Lower leg skin (tissue), 3 donors: ENCODE data around the gene TNRC6A.

Experiments
- POLR2A ChIP-seq, 2 donors: fragments of 450-650 bp; IDR thresholded peaks; one replicate each; pipeline ENCODE4 v1.6.1; 2016 to 2017; ENCODE audit warnings: antibody characterized with exemption in 2 of 2, mild to moderate bottlenecking in 1 of 2, moderate library complexity in 1 of 2
- TF ChIP-seq, protein P1 (sequence below), 3 donors: fragments of 450-650 bp; IDR thresholded peaks; one replicate each; pipeline ENCODE4 v1.5.1; 2016; ENCODE audit warnings: antibody characterized with exemption in 3 of 3, mild to moderate bottlenecking in 3 of 3, moderate library complexity in 2 of 3

- TF ChIP-seq POLR2A (IDR thresholded peaks at IDR 0.05) = no peak
- TF ChIP-seq, protein P1, sequence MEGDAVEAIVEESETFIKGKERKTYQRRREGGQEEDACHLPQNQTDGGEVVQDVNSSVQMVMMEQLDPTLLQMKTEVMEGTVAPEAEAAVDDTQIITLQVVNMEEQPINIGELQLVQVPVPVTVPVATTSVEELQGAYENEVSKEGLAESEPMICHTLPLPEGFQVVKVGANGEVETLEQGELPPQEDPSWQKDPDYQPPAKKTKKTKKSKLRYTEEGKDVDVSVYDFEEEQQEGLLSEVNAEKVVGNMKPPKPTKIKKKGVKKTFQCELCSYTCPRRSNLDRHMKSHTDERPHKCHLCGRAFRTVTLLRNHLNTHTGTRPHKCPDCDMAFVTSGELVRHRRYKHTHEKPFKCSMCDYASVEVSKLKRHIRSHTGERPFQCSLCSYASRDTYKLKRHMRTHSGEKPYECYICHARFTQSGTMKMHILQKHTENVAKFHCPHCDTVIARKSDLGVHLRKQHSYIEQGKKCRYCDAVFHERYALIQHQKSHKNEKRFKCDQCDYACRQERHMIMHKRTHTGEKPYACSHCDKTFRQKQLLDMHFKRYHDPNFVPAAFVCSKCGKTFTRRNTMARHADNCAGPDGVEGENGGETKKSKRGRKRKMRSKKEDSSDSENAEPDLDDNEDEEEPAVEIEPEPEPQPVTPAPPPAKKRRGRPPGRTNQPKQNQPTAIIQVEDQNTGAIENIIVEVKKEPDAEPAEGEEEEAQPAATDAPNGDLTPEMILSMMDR (IDR thresholded peaks at IDR 0.05) = no peak
These were observed 4.9 kb downstream of the TNRC6A start for GRCh38 chr16:24734382-24734781.
